Esophagus squamous epithelium (tissue), 5 donors: ENCODE results near the gene PTPRN2. TPM values are rescaled to one million over a fixed set of nuclear protein-coding genes. Genes with fewer than 3 reads are reported as not detected.
A peak's percentile ranks its signal among the peaks of the same experiment; 100 is the strongest.

Source experiments
- DNase-seq: peaks from one replicate; lab custom pipeline; 2025; lab: John Stamatoyannopoulos, UW
- H3K27ac ChIP-seq, 4 donors: fragments of 200-600 bp; sonication (generic); one replicate each; pipeline ENCODE4 v1.5.1; 2016 to 2019; ENCODE audit warnings: mild to moderate bottlenecking in 1 of 4
- H3K27me3 ChIP-seq, 4 donors: fragments of 200-600 bp; sonication (generic); 1 replicate in 3 of 4; 2 replicates in 1 of 4; pipeline versions ENCODE4 v1.5.1 to v1.6.0; 2017 to 2021; ENCODE audit warnings: antibody characterized with exemption in 1 of 4
- H3K36me3 ChIP-seq, 3 donors: fragments of 200-600 bp; sonication (generic); one replicate each; pipeline ENCODE4 v1.5.1; 2016 to 2019
- H3K4me1 ChIP-seq, 3 donors: fragments of 200-600 bp; sonication (generic); one replicate each; pipeline ENCODE4 v1.5.1; 2017 to 2019
- H3K4me3 ChIP-seq, 4 donors: fragments of 200-600 bp; sonication (generic); 1 replicate in 3 of 4; 2 replicates in 1 of 4; pipeline ENCODE4 v1.5.1; 2016 to 2019; ENCODE audit warnings: mild to moderate bottlenecking in 2 of 4, moderate library complexity in 1 of 4
- H3K9me3 ChIP-seq, 3 donors: fragments of 200-600 bp; sonication (generic); one replicate each; pipeline ENCODE4 v1.5.1; 2016 to 2019
- POLR2A ChIP-seq, 4 donors: fragments of 450-650 bp; IDR thresholded peaks; one replicate each; pipeline ENCODE4 v1.6.1; 2017; ENCODE audit warnings: antibody characterized with exemption in 4 of 4, mild to moderate bottlenecking in 4 of 4, moderate library complexity in 3 of 4
- WGBS, 2 donors: methylation state at CpG; one replicate each; pipeline ENCODE4 v1.1.5; 2018; 5-methylcytosine and 5-hydroxymethylcytosine counted together
- intact Hi-C: fragments of 100-400 bp; cut with DNase I; formaldehyde crosslinking; loops from one replicate; pipeline ENCODE4 v1.15.0; 2022
- total RNA-seq, 4 donors: library from RNA; depleted of rRNA; stranded (reverse); fragments of >200 nt; gene quantifications; one replicate each; pipeline ENCODE4 v1.1.0, GENCODE V29; 2016
- TF ChIP-seq, protein P1 (sequence below), 6 experiments: fragments of 450-650 bp in 4 of 6; fragments of 200-600 bp in 2 of 6; sonication (generic) in 2 of 6; IDR thresholded peaks; one replicate each; pipeline ENCODE4 v1.5.1; 2016 to 2019; ENCODE audit warnings: antibody characterized with exemption in 6 of 6, mild to moderate bottlenecking in 4 of 6, moderate library complexity in 4 of 6
- donor health status: DM: yes; HTN: yes; CAD: no.

Gene PTPRN2
- total RNA-seq, 4 donors from 2014 or later: 0.38 to 2.7 (median 1.0) TPM

DNA sequence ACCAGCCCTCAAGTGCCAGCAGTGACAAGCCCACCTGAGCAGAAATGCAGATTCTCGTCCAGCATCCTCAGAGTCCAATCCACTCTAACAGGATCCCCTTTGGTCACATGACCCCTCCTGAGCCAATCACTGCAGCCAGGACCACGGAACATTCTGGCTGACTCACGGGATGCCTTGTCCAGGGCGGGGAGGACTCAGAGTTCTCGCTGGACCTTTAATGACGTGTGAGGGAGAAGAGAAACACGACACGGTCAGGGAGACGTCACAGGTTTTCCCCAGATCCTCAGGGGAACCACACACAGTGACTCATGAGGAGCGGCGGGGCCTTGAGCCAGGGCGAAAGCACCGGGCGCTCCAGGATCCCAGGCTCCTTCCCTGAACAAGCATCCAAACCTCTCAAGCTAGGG is 155.7 kb downstream of the PTPRN2 start:
- DNase-seq: no peak
- intact Hi-C loops: no loop called here
- WGBS, 2 donors: 22 to 83% methylated on average over 1 to 4 of the region's 14 CpGs
- no peaks in the 10 kb centered on the region for H3K36me3 ChIP-seq
- TF ChIP-seq, protein P1, sequence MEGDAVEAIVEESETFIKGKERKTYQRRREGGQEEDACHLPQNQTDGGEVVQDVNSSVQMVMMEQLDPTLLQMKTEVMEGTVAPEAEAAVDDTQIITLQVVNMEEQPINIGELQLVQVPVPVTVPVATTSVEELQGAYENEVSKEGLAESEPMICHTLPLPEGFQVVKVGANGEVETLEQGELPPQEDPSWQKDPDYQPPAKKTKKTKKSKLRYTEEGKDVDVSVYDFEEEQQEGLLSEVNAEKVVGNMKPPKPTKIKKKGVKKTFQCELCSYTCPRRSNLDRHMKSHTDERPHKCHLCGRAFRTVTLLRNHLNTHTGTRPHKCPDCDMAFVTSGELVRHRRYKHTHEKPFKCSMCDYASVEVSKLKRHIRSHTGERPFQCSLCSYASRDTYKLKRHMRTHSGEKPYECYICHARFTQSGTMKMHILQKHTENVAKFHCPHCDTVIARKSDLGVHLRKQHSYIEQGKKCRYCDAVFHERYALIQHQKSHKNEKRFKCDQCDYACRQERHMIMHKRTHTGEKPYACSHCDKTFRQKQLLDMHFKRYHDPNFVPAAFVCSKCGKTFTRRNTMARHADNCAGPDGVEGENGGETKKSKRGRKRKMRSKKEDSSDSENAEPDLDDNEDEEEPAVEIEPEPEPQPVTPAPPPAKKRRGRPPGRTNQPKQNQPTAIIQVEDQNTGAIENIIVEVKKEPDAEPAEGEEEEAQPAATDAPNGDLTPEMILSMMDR (IDR thresholded peaks at IDR 0.05): no peak
- no peak for TF ChIP-seq POLR2A (IDR thresholded peaks at IDR 0.05)
- H3K4me1 ChIP-seq: peaks cover 0 to 11% (median 10%) of the 10 kb centered on the region in 3 donors
- H3K9me3 ChIP-seq: no peaks in the 10 kb centered on the region
- peaks cover 0 to 14% (median 0%) of the 10 kb centered on the region in 4 donors for H3K27me3 ChIP-seq
- peak overlapping the region in 1 of 4 donors; percentile 52 for H3K27ac ChIP-seq
- H3K4me3 ChIP-seq: peak overlapping the region in 1 of 4 donors; percentile 25

DNA sequence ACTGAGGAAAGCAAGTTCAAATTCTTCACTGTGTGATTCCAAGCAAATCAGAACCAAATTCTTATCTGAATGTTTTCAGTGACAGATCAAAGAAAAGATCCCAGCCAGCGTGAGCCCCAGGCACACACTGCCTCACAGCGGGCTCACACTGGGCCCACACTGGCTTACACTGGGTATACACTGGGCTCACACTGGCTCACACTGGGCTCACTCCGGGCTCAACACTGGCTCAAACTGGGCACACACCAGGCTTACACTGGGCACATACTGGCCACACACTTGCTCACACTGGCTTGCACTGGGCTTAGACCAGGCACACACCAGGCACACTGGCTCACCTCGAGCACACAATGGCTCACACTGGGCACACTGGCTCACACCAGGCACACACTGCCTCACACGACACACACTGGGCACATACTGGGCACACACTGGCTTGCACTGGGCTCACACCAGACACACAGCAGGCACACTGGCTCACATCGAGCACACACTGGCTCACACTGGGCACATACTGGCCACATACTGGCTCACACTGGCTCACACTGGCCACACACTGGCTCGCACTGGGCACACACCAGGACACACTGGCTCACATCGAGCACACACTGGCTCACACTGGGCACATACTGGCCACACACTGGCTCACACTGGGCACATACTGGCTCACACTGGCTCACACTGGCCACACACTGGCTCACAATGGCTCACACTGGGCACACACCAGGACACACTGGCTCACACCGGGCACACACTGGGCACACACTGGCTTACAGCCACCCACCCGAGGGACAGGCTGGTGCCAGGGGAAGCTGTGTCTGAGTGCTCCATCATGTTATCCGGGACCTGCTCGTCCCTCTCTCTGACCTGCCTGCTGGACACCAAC is 156.3 kb downstream of the PTPRN2 start:
- Histone ChIP-seq H3K36me3 (no peaks in the 10 kb centered on the region), H3K27ac (peak overlapping the region in 1 of 4 donors; percentile 52), H3K4me3 (no peak overlapping the region), H3K27me3 (peaks cover 0 to 14% (median 0%) of the 10 kb centered on the region in 4 donors), H3K4me1 (peaks cover 0 to 11% (median 10%) of the 10 kb centered on the region in 3 donors), H3K9me3 (no peaks in the 10 kb centered on the region)
- TF ChIP-seq, protein P1 (IDR thresholded peaks at IDR 0.05): no peak
- no peak for DNase-seq
- intact Hi-C loops: no loop called here
- WGBS, 2 donors: 70 to 91% methylated on average over 4 to 5 of the region's 12 CpGs

DNA sequence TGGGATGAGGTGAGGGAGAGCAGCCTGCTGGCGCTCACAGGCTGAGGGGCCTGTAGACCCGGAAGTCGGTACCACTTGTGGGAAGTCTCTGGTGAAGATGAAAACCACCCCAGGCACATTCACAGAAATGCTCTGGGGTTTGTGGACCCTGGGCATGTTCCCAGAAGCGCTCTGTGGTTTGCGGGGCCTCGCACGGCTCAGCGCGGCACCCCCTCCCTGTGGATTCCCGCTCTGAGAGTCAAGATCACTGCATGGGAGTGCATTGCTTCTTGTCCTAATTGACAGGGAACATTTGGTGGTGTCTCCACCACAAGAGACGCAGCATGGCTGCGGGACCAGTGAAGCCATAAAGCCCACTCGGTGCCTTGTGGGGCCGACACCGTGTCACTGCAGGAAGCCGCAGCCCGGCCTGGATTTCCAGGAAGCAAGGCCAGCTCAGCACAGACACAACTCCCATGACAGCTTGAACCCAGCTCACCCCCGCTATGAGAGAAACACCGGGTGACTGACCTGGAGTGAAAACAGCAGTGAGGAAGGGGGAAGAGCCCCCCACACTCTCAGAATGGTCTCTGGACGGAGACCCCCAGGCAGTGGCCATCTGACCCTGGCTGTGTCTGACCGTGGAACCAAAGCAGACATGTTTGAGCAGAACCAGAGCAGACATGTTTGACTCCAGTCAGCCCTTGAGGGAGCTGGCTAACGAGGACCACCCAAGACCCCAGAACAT is 157.2 kb downstream of the PTPRN2 start:
- Histone ChIP-seq H3K4me1 (peaks cover 0 to 11% (median 10%) of the 10 kb centered on the region in 3 donors), H3K36me3 (no peaks in the 10 kb centered on the region), H3K27ac (no peak overlapping the region), H3K27me3 (peaks cover 0 to 7% (median 0%) of the 10 kb centered on the region in 4 donors), H3K9me3 (no peaks in the 10 kb centered on the region), H3K4me3 (no peak overlapping the region)
- WGBS, 2 donors: 78 to 83% methylated on average over 9 to 11 of the region's 22 CpGs
- no peak for TF ChIP-seq POLR2A (IDR thresholded peaks at IDR 0.05)
- TF ChIP-seq, protein P1 (IDR thresholded peaks at IDR 0.05): no peak
- intact Hi-C loops: no loop called here
- DNase-seq: no peak

DNA sequence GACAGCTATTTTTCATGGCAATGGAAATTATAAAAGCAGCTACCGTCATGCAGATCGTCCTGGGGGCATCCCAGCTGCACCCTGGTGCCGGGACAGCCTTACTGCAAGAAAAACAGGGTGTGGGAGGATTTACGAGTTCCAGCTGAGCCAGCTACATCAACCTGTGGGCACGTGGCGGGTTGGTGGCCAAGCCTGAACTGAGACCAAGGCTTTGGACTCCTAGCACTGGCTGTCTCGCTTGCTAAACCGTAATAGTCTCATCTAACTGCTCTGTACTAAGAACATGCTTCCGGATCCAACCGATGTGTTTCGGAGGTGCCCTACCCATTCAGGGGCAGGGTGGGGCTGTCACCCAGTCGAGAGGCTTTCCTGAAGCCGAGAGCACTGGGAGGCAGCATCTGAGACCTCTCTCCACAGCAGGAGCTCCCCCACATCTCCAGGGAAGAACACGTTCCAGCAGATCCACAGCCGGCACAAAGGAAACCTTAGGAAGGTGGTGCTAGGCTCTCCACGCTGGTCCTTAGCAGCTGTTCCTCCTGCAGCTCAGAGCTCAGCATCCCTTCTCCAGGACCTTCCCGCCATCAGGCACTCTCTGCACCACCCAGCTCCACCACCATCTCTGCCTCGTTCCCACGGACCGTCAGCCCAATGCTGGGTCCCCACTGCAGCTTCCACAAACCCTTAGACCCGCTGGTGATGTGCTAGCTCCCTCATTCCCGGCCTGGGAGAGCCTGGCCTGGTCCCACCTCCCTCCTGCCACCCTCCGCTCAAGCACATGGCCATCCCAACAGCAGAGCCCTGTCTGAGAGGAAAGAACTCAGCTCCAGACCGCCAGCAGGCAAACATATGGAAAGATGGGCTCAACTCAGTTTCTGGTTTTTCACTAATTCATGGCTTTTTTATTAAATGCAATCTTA is 158.5 kb downstream of the PTPRN2 start:
- peaks cover 0 to 11% (median 10%) of the 10 kb centered on the region in 3 donors for H3K4me1 ChIP-seq
- no peak for DNase-seq
- TF ChIP-seq POLR2A (IDR thresholded peaks at IDR 0.05): no peak
- TF ChIP-seq, protein P1 (IDR thresholded peaks at IDR 0.05): no peak
- H3K27me3 ChIP-seq: no peaks in the 10 kb centered on the region
- intact Hi-C loops: no loop called here
- H3K9me3 ChIP-seq: no peaks in the 10 kb centered on the region
- no peak overlapping the region for H3K27ac ChIP-seq
- H3K4me3 ChIP-seq: no peak overlapping the region
- 74 to 79% methylated on average over 15 to 19 of the region's 24 CpGs for WGBS, 2 donors
- H3K36me3 ChIP-seq: no peaks in the 10 kb centered on the region
